Measurements from ENCODE around the gene CLDN22. TPM values are rescaled to one million over a fixed set of nuclear protein-coding genes. Genes with fewer than 3 reads are reported as not detected.

CLDN22 gene
- polyA plus RNA-seq, 1 of the 3 experiments (the other 2 are of a cell fraction): 0.05 TPM

DNA sequence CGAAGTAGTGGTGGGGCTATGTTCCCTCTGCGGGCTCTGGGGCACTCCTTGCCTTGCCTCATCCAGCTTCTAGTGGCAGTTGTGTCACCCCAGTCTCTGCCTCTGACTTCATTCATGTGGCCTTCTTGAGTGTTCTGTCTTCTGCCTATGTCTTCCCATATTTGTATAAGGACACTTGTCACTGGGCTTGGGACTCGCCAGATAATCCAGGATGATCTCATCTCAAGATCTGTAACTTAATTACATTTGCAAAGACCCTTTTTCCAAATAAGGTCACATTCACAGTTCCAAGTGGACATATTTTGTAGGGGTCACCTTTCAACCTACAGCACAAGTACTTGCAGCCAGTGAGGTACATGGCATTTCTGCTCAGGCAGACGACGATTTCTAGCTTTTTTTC is 32.5 kb upstream of the CLDN22 start (continued):
- TF ChIP-seq MEF2A (IDR thresholded peaks at IDR 0.05; ENCODE audit: borderline replicate concordance, low read depth) (no peak), JUND (IDR thresholded peaks at IDR 0.05) (no peak), EZH2phosphoT487 (IDR thresholded peaks at IDR 0.05; ENCODE audit: borderline replicate concordance, low read depth) (no peak), NFIC (IDR thresholded peaks at IDR 0.05; ENCODE audit: borderline replicate concordance) (no peak)
- TF ChIP-seq, protein P1, sequence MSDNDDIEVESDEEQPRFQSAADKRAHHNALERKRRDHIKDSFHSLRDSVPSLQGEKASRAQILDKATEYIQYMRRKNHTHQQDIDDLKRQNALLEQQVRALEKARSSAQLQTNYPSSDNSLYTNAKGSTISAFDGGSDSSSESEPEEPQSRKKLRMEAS (IDR thresholded peaks at IDR 0.05; ENCODE audit: low read depth): no peak

DNA sequence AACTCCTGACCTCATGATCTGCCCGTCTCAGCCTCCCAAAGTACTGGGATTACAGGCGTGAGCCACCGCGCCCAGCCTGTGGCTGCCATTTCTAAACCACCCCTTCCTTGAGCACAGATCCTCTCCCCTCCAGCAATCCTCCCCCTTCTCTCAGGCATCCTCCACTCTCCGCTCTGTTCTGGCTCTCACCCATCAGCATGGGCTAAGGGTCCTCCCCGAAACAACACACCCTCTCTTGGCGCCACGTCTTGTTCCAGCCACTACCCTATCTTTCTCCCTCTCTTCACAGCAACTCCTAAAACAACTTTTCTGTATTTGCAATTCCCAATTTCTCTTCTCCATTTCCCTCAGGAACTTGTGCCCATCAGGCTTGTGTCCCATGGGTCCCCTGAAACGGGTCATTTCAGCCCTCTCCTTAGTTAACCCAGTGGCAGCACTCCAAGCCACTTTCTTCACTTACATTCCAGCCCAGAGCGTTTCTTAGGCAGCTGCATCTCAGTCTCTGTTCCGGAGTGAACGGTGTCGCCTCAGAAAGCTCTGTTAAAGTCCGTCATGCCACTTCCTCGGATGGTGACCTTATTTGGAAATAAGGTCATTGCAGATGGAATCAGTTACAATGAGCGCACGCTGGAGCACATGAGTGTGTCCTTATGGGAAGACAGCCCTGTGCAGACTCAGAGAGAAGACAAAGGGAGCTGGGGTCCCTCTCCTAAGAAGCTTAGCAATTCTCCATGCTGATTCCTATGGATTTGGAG is 30.4 kb upstream of the CLDN22 start:
- WGBS (ENCODE audit: low lambda C conversion rate): 94% methylated on average over 17 of the region's 17 CpGs
- POLR2A ChIA-PET: no interaction called here

DNA sequence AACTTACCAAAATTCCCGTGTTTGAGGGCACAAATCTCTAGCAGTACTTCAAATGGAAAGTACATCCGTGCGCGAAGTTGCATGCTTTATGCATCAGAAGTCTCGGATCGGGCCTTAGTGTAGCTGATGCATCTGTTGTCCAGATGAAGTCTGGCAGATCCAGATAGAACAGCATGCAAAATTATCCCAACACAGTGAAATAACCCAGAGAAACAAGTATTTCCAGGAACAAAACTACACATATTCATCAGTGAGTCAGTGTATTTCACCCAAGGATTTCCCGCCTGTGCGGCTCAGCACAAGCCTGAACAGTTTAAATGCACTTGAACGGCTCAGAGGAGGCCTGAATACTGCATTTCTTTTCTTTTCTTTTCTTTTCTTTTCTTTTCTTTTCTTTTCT is 29.6 kb upstream of the CLDN22 start:
- Histone ChIP-seq H3F3A (replicated peaks; ENCODE audit: insufficient read depth) (peaks cover 3% of the 10 kb centered on the region), H4K20me1 (ENCODE audit: insufficient read depth) (no peaks in the 10 kb centered on the region), H3K79me2 (ENCODE audit: insufficient read depth) (no peaks in the 10 kb centered on the region), H3K4me3 (ENCODE audit: low read depth in 2 of 2, low read length in 1 of 2) (no peak overlapping the region), H3K4me1 (ENCODE audit: control insufficient read depth in 1 of 2, insufficient read depth in 2 of 2, low read depth in 1 of 2, low read length in 1 of 2) (peaks cover 2 to 4% of the 10 kb centered on the region in 2 experiments; a peak in 1 of 4 replicates), H3K36me3 (replicated peaks in 1 of 2; ENCODE audit: control insufficient read depth in 1 of 2, insufficient read depth in 2 of 2, low read length in 1 of 2) (no peaks in the 10 kb centered on the region), H3K27ac (ENCODE audit: low read depth in 2 of 2, low read length in 1 of 2) (peak overlapping the region in 1 of 2 experiments; percentile 67; a peak in 2 of 4 replicates), H3K4me2 (peak overlapping the region; percentile 57), H2AFZ (ENCODE audit: low read depth) (no peak overlapping the region), H3K9ac (peak overlapping the region; percentile 32; the same call in 1 of the 2 replicates), H3K9me2 (no peaks in the 10 kb centered on the region), H3K9me3 (no peaks in the 10 kb centered on the region), H3K27me3 (ENCODE audit: insufficient read depth) (no peaks in the 10 kb centered on the region)
- ChIA-PET POLR2A (no interaction called here), CTCF (no interaction called here)
- no peak for DNase-seq
- TF ChIP-seq SMC3 (IDR thresholded peaks at IDR 0.05; ENCODE audit: low read depth, low read length) (no peak), MEF2A (IDR thresholded peaks at IDR 0.05; ENCODE audit: borderline replicate concordance, low read depth) (no peak), GATA2 (CRISPR knock-in tag; IDR thresholded peaks at IDR 0.05) (no peak), RCOR1 (IDR thresholded peaks at IDR 0.05; ENCODE audit: low read length) (no peak), FOSL2 (IDR thresholded peaks at IDR 0.05; ENCODE audit: borderline replicate concordance, low read depth) (no peak; the same call in 1 of the 2 replicates), TCF12 (IDR thresholded peaks at IDR 0.05) (peak; percentile 73), CHD2 (IDR thresholded peaks at IDR 0.05; ENCODE audit: low read length, partially characterized antibody) (no peak)
- TF ChIP-seq, protein P2, sequence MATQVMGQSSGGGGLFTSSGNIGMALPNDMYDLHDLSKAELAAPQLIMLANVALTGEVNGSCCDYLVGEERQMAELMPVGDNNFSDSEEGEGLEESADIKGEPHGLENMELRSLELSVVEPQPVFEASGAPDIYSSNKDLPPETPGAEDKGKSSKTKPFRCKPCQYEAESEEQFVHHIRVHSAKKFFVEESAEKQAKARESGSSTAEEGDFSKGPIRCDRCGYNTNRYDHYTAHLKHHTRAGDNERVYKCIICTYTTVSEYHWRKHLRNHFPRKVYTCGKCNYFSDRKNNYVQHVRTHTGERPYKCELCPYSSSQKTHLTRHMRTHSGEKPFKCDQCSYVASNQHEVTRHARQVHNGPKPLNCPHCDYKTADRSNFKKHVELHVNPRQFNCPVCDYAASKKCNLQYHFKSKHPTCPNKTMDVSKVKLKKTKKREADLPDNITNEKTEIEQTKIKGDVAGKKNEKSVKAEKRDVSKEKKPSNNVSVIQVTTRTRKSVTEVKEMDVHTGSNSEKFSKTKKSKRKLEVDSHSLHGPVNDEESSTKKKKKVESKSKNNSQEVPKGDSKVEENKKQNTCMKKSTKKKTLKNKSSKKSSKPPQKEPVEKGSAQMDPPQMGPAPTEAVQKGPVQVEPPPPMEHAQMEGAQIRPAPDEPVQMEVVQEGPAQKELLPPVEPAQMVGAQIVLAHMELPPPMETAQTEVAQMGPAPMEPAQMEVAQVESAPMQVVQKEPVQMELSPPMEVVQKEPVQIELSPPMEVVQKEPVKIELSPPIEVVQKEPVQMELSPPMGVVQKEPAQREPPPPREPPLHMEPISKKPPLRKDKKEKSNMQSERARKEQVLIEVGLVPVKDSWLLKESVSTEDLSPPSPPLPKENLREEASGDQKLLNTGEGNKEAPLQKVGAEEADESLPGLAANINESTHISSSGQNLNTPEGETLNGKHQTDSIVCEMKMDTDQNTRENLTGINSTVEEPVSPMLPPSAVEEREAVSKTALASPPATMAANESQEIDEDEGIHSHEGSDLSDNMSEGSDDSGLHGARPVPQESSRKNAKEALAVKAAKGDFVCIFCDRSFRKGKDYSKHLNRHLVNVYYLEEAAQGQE (IDR thresholded peaks at IDR 0.05; ENCODE audit: low read depth, low read length): no peak
- WGBS (ENCODE audit: low lambda C conversion rate): 83% methylated on average over 9 of the region's 9 CpGs

More for the DNA sequence above, 30.4 kb upstream of the CLDN22 start:
- H3K9me3 ChIP-seq: no peaks in the 10 kb centered on the region
- no peak overlapping the region for H2AFZ ChIP-seq (ENCODE audit: low read depth)
- no peak overlapping the region for H3K4me2 ChIP-seq
- no peak for TF ChIP-seq RFX5 (IDR thresholded peaks at IDR 0.05; ENCODE audit: low read length)
- no peak for TF ChIP-seq NRF1 (IDR thresholded peaks at IDR 0.05; ENCODE audit: low read depth, low read length)
- TF ChIP-seq, protein P3, sequence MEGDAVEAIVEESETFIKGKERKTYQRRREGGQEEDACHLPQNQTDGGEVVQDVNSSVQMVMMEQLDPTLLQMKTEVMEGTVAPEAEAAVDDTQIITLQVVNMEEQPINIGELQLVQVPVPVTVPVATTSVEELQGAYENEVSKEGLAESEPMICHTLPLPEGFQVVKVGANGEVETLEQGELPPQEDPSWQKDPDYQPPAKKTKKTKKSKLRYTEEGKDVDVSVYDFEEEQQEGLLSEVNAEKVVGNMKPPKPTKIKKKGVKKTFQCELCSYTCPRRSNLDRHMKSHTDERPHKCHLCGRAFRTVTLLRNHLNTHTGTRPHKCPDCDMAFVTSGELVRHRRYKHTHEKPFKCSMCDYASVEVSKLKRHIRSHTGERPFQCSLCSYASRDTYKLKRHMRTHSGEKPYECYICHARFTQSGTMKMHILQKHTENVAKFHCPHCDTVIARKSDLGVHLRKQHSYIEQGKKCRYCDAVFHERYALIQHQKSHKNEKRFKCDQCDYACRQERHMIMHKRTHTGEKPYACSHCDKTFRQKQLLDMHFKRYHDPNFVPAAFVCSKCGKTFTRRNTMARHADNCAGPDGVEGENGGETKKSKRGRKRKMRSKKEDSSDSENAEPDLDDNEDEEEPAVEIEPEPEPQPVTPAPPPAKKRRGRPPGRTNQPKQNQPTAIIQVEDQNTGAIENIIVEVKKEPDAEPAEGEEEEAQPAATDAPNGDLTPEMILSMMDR (IDR thresholded peaks at IDR 0.05): no peak
- TF ChIP-seq RCOR1 (IDR thresholded peaks at IDR 0.05; ENCODE audit: low read length): no peak
- H3K36me3 ChIP-seq (replicated peaks in 1 of 2; ENCODE audit: control insufficient read depth in 1 of 2, insufficient read depth in 2 of 2, low read length in 1 of 2): no peaks in the 10 kb centered on the region
- no peak for DNase-seq
- H3K79me2 ChIP-seq (ENCODE audit: insufficient read depth): no peaks in the 10 kb centered on the region
- no peak overlapping the region; a peak in 1 of 4 replicates for H3K27ac ChIP-seq (ENCODE audit: low read depth in 2 of 2, low read length in 1 of 2)
- no peak overlapping the region for H3K4me3 ChIP-seq (ENCODE audit: low read depth in 2 of 2, low read length in 1 of 2)
- peaks cover 2 to 8% of the 10 kb centered on the region in 2 experiments; a peak in 2 of 4 replicates for H3K4me1 ChIP-seq (ENCODE audit: control insufficient read depth in 1 of 2, insufficient read depth in 2 of 2, low read depth in 1 of 2, low read length in 1 of 2)
- CTCF ChIA-PET: interaction anchor here (1.1 to 1.9 kb wide), 2 partner anchors 57 to 101 kb away, joined by 3 to 4 read pairs; no protein-coding TSS in a partner anchor
- H3K9me2 ChIP-seq: no peaks in the 10 kb centered on the region
- no peak overlapping the region for H3K9ac ChIP-seq
- H4K20me1 ChIP-seq (ENCODE audit: insufficient read depth): no peaks in the 10 kb centered on the region
- no peaks in the 10 kb centered on the region for H3K27me3 ChIP-seq (ENCODE audit: insufficient read depth)
- peaks cover under 1% of the 10 kb centered on the region for H3F3A ChIP-seq (replicated peaks; ENCODE audit: insufficient read depth)
